T-helper 22 cell (primary cell): ENCODE results near the gene GJC2.

Experiments used
- DNase-seq: peaks from one replicate; pipeline ENCODE4 v3.0.0-alpha.2; 2020; ENCODE audit warnings: low read depth

GJC2 gene

DNA sequence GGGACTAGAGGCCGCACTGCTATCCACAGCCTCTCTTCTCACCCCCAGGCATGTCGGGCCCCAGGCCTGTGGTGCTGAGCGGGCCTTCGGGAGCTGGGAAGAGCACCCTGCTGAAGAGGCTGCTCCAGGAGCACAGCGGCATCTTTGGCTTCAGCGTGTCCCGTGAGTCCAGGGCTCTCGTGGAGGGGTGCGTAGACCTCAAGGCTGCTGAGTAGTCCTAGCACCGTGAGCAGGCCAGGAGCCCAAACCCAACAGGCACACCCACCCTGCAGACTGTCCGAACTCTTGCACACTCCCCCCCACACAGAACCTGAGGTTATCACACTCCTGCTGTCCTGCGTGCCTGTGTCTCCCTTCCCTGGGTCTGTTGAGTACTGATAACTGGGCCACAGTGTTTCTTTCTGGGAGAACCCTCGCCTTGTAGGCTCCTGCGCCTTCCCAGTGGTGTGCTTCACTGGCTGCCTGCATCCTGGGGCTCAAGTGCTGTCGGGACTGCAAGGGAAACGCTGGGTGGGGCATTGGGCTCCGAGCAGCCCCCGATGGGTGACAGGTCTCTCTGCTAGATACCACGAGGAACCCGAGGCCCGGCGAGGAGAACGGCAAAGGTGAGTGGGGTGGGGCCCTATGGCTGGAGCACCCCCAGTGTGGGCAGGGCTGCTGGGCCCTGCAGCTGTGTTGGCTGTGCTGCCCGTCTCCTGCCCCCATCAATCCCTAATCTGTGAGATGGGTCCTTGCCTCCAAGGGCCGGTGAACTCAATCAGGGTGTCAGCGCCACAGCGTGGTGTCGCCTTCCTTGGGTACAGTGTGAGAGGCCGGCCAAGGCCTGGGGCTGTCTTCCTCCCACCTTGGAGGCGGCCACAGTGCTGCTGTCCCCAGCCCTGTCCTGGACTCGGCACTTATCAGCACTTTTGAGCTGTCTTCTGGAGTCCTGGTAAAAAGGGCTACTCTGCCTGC lies 4.0 kb upstream of the GJC2 start:
- DNase-seq, result no peak

- DNase-seq, result no peak
These were observed 3.1 kb upstream of the GJC2 start for GRCh38 chr1:228146417-228147150.

DNA sequence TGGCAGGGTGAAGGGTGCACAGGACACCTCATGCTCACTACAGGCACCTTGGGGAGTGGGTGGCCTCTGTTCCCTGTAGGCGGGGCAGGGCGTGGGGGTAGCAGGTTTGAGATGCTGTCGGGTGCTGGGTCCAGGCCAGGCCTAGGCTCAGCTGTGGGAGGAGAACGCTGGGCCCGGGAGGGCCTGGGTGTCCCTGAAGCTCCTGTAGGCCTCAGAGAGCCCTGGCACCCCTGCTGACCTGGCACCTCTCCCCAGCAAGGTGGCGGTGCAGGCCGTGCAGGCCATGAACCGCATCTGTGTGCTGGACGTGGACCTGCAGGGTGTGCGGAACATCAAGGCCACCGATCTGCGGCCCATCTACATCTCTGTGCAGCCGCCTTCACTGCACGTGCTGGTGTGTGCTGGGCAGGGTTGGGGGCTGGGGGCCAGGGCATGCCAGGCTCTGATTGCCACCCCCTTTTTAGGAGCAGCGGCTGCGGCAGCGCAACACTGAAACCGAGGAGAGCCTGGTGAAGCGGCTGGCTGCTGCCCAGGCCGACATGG lies 2.5 kb upstream of the GJC2 start:
- no peak for DNase-seq

DNA sequence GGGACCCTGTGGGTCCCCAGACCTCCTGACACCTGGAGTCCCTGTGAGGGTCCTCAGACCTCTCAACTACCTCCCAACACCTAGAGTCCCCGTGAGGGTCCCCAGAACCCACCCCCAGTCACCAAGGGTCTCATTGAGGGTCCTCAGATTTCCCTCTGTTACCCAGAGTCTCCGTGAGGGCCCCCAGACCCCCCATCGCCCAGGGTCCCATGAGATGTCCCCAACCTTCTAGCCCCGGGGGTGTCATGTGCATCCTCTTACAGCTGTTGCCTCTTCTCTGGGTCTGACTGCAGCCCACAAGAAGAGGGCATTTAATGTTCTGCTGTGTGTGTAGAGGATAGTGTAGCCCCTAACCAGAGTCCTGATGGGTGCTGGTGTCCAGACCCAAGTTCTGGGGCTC lies 2.0 kb upstream of the GJC2 start:
- DNase-seq, result no peak

GRCh38 chr1:228148196-228148861 lies 1.4 kb upstream of the GJC2 start:
- no peak for DNase-seq

DNA sequence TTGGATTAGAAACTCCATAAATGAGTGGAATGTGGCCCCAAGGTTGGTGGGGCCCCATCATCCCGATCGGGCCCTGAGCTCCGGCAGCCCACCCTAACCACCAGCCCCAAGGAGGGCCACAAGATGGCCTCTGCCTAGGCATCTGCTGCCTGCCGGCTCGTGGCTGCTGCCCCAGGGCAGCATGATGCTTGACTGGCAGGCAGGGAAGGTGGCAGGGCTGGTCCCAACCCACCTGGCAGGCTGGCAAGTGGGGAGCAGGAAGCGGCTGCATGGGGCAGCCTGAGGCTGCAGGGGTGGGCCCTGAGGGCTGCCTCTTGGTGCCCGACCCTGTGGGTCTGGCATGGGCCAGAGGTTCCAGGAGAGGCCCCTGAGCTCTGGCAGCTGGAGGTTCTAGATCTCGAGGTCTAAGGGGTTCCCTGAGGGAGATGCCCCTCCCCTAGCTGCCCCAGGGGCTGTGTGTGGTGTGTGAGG lies 760 bp upstream of the GJC2 start:
- DNase-seq, result no peak

DNA sequence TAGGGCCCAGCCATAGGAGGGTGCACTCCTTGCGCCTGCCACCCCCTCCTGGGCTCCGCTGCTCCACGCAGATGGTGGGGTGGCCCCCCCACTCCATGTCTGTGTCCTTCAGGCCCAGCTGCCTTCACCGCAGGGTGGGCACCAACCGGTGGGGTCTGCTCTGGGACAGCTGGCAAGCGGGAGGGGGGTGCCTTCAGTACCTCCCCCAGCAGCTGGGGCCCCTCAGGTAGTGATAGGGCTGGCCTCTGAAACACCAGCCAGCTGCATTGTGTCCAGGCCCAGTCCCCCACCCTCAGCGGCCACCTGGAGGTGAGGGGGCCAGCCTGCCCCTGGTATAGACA lies 360 bp downstream of the GJC2 start:
- DNase-seq, result no peak

DNA sequence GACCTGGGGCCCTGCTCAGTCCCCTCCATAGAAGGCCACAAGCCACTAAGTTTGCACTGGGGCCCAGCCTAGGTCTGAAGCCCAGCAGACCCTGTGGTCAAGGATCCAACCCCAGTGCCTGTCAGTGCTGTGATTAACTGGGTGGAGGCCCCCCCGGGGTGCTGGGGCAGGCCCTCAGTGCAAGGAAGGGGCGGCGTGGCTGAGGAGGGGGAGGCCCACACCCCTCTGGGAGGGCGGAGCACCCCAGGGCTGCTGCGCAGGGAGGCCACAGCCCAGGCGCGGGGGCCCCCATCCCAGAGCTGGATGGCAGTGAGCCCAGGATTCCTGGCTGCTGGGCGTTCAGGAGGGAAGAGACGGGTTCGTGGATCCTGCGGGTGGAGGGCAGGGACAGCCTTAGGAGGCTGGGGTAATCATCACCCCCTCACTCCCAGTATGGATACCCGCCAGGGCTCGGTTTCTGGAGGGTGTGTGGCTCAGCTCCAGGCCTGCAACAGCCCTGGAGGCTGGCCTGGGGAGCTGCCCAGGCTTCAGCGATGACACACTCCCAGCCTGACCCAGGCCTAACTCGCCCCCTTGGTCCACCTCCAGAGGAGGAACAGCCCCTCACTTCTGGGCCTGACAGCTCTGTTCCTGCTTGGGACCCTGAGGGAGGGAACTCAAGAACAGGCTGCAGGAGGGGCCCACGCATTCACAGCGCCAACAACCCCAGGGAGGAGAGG lies 890 bp downstream of the GJC2 start:
- DNase-seq, result no peak

- no peak for DNase-seq
These were observed 1.6 kb downstream of the GJC2 start for GRCh38 chr1:228151180-228151925.

DNA sequence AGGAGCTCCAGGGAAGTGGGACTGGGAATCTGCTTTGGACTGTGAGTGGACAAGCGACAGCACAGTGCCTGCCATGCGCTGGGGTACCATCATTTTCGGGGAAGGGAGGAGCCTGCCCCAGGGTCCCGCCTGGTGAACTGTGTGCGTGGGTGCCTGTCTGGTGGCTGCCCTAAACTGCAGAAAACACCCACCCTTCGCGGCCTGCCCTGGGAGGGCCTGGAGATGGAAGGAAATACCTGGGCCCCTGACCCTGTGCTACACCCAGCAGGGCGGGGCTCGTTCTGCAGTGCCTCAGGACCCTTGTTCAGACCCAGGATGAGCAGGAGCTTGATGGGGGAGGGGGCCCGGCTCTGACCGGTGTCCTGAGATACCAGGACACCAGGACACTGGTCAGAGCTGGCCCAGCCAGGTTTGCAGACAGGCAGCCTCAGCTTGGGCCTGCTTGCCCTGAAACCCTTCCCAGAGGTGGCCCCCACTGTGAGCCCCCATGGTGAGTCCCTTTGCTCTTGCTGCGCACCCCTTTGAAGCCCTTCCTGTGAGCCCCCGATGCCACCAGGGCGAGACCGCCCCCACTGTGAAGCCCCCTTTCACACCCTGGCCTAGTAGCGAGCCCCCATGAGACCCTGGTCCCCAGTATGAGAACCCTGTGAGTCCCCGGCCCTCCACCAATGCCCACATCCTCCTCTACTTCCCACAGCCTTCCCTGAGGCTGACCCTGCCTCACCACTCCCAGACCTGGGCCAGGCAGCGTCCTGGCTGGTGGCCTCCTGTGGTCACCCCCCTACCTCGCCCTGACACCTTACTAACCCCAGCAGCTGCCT lies 2.6 kb downstream of the GJC2 start:
- no peak for DNase-seq

DNA sequence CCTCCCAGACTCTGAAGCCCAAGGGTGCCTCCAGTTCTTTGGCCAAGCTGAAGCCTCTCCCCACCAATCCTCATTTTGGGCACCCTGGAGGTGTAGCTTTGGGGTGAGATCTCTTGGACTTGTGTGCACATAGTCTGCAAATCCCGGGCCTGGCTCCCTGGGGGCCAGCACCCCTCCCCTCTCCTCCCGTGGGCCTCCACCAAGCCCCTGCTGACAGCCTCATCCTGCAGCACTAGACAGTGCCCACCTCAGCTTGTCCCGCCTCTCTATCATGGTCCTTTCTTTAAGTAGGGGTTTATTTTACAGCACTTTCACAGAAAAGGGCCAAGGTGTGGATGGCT lies 3.2 kb downstream of the GJC2 start:
- no peak for DNase-seq

- DNase-seq, result no peak
These were observed 4.4 kb downstream of the GJC2 start for GRCh38 chr1:228154021-228154669.

- no peak for DNase-seq
These were observed 5.2 kb downstream of the GJC2 start for GRCh38 chr1:228154670-228155571.

GRCh38 chr1:228155596-228156514 lies 6.1 kb downstream of the GJC2 start:
- DNase-seq, result no peak

GRCh38 chr1:228156515-228156881 lies 6.8 kb downstream of the GJC2 start:
- no peak for DNase-seq

DNA sequence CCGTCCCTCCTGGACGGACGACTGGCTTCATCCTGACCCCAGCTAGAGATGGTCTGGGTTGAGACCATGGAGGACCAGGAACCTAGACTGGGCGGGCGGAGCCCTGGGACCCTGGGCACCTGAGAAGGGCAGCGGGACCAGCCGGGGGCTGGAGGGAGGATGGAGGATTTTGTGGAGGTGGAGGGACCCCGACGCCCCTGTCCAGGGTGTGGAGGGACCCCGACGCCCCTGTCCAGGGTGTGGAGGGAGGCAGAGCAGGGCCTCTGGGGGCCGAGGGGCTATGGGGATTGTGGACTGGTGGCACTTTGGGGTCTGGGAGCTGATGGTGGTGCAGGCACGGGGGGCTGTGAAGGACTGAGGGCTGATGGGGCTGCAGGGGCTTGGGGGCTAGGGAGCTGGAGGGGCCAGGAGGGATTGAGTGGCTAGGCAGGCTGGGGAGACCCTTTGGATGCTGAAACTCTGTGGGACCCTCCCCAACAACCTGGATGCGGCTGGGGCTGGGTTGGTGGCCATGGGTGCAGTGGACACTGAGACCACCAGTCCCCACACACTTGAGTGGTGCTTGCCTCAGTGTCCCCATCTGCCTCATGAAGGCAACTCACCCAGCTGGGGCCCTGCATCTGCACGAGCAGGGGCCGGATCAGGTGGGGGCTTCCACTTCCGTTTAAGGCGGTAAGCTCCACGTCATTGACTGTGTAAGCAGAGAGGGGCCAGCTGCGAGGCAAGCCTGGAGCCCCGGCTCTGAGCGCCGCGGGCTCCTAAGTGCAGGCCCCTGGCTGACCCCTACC lies 7.4 kb downstream of the GJC2 start:
- DNase-seq, result no peak

GRCh38 chr1:228157729-228158126 lies 8.0 kb downstream of the GJC2 start:
- DNase-seq, result no peak
